Neural progenitor cell (in vitro differentiated cells): ENCODE measurements around the gene HCAR1. TPM values are rescaled to one million over a fixed set of nuclear protein-coding genes. Genes with fewer than 3 reads are reported as not detected.

Source experiments
- DNase-seq: peaks from one replicate; pipeline ENCODE4 v3.0.0-alpha.2; 2016; ENCODE audit warnings: low spot score
- H2AFZ ChIP-seq: fragments of 200-600 bp; sonication (generic); replicated peaks from 2 replicates; pipeline ENCODE4 v1.6.1; 2016; ENCODE audit warnings: antibody characterized with exemption
- H3F3A ChIP-seq: fragments of 200-600 bp; sonication (generic); 2 replicates; pipeline ENCODE4 v1.6.1; 2016; ENCODE audit warnings: antibody characterized with exemption, low read depth
- H3K27ac ChIP-seq: fragments of 200-600 bp; sonication (generic); 2 replicates; pipeline ENCODE4 v1.5.1; 2016; ENCODE audit warnings: mild to moderate bottlenecking
- H3K27me3 ChIP-seq: fragments of 200-600 bp; sonication (generic); 2 replicates; pipeline ENCODE4 v1.6.1; 2016; ENCODE audit warnings: mild to moderate bottlenecking, moderate library complexity
- H3K36me3 ChIP-seq: fragments of 200-600 bp; sonication (generic); 2 replicates; pipeline ENCODE4 v1.5.1; 2016
- H3K4me1 ChIP-seq: fragments of 200-600 bp; sonication (generic); 2 replicates; pipeline ENCODE4 v1.6.1; 2016; ENCODE audit warnings: mixed run types
- H3K4me2 ChIP-seq: fragments of 200-600 bp; sonication (generic); 2 replicates; pipeline ENCODE4 v1.6.1; 2016
- H3K4me3 ChIP-seq: fragments of 200-600 bp; sonication (generic); 2 replicates; pipeline ENCODE4 v1.5.1; 2016
- H3K79me2 ChIP-seq: fragments of 200-600 bp; sonication (generic); 2 replicates; pipeline ENCODE4 v1.6.1; 2016; ENCODE audit warnings: low read depth
- H3K9ac ChIP-seq: fragments of 200-600 bp; sonication (generic); 2 replicates; pipeline ENCODE4 v1.6.1; 2016
- H3K9me3 ChIP-seq: fragments of 200-600 bp; sonication (generic); 2 replicates; pipeline ENCODE4 v1.5.1; 2016; ENCODE audit warnings: low read depth
- H4K20me1 ChIP-seq: fragments of 200-600 bp; sonication (generic); 2 replicates; pipeline ENCODE4 v1.6.1; 2016; ENCODE audit warnings: low read depth
- H3K27ac Mint-ChIP-seq: 3 replicates; pipeline ENCODE4 v1.8.0; 2021; ENCODE audit warnings: mixed read lengths
- H3K27me3 Mint-ChIP-seq: 2 replicates; pipeline ENCODE4 v1.8.0; 2022; ENCODE audit warnings: low read depth, mild to moderate bottlenecking, inconsistent platforms, moderate library complexity, mixed read lengths; ENCODE audit not compliant: insufficient read depth
- H3K36me3 Mint-ChIP-seq: 3 replicates; pipeline ENCODE4 v1.8.0; 2021; ENCODE audit warnings: mixed read lengths
- H3K4me1 Mint-ChIP-seq: 3 replicates; pipeline ENCODE4 v1.8.0; 2021; ENCODE audit warnings: mixed read lengths
- H3K4me3 Mint-ChIP-seq: 3 replicates; pipeline ENCODE4 v1.8.0; 2021; ENCODE audit warnings: mild to moderate bottlenecking, moderate library complexity, mixed read lengths
- H3K9me3 Mint-ChIP-seq: 3 replicates; pipeline ENCODE4 v1.8.0; 2020; ENCODE audit warnings: mixed read lengths
- EZH2 ChIP-seq: fragments of 200-600 bp; sonication (generic); IDR thresholded peaks from 2 replicates; pipeline ENCODE4 v1.6.1; 2017; ENCODE audit warnings: antibody characterized with exemption, mild to moderate bottlenecking, moderate library complexity
- EZH2phosphoT487 ChIP-seq: fragments of 200-600 bp; sonication (generic); IDR thresholded peaks from 2 replicates; pipeline ENCODE4 v1.6.1; 2017; ENCODE audit warnings: antibody characterized with exemption
- total RNA-seq: library from RNA; depleted of rRNA; stranded (reverse); fragments of >200 nt; gene quantifications from 2 replicates; pipeline ENCODE4 v1.2.3, GENCODE V29; 2015; ENCODE audit warnings: low replicate concordance
- TF ChIP-seq, protein P1 (sequence below): fragments of 200-600 bp; sonication (generic); IDR thresholded peaks from 2 replicates; pipeline ENCODE4 v1.5.1; 2017; ENCODE audit warnings: antibody characterized with exemption, mild to moderate bottlenecking

The HCAR1 gene
- total RNA-seq, 1 donor from 2014 or later: not detected

GRCh38 chr12:122747224-122748135 lies 16.8 kb upstream of the HCAR1 start:
- H3K27ac ChIP-seq: no peak overlapping the region
- Mint-ChIP-seq H3K36me3 (no peaks in the 10 kb centered on the region), H3K27me3 (no peaks in the 10 kb centered on the region), H3K27ac (no peak overlapping the region), H3K9me3 (no peaks in the 10 kb centered on the region), H3K4me1 (peaks cover 21% of the 10 kb centered on the region), H3K4me3 (no peak overlapping the region)
- H2AFZ ChIP-seq: no peak overlapping the region
- no peak for DNase-seq
- no peaks in the 10 kb centered on the region for H3K79me2 ChIP-seq
- peaks cover 29% of the 10 kb centered on the region for H3F3A ChIP-seq
- H3K27me3 ChIP-seq: no peaks in the 10 kb centered on the region
- H3K9me3 ChIP-seq: no peaks in the 10 kb centered on the region
- peaks cover 18% of the 10 kb centered on the region for H3K4me1 ChIP-seq
- no peaks in the 10 kb centered on the region for H3K36me3 ChIP-seq
- H3K4me3 ChIP-seq: no peak overlapping the region
- H3K4me2 ChIP-seq: no peak overlapping the region
- TF ChIP-seq EZH2phosphoT487 (no peak), EZH2 (no peak)
- TF ChIP-seq, protein P1, sequence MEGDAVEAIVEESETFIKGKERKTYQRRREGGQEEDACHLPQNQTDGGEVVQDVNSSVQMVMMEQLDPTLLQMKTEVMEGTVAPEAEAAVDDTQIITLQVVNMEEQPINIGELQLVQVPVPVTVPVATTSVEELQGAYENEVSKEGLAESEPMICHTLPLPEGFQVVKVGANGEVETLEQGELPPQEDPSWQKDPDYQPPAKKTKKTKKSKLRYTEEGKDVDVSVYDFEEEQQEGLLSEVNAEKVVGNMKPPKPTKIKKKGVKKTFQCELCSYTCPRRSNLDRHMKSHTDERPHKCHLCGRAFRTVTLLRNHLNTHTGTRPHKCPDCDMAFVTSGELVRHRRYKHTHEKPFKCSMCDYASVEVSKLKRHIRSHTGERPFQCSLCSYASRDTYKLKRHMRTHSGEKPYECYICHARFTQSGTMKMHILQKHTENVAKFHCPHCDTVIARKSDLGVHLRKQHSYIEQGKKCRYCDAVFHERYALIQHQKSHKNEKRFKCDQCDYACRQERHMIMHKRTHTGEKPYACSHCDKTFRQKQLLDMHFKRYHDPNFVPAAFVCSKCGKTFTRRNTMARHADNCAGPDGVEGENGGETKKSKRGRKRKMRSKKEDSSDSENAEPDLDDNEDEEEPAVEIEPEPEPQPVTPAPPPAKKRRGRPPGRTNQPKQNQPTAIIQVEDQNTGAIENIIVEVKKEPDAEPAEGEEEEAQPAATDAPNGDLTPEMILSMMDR: no peak
- no peaks in the 10 kb centered on the region for H4K20me1 ChIP-seq
- no peak overlapping the region for H3K9ac ChIP-seq

- H3K4me1 ChIP-seq: no peaks in the 10 kb centered on the region
- no peak overlapping the region for H3K4me3 Mint-ChIP-seq
- no peaks in the 10 kb centered on the region for H3K9me3 Mint-ChIP-seq
- no peak overlapping the region for H3K9ac ChIP-seq
- no peaks in the 10 kb centered on the region for H4K20me1 ChIP-seq
- no peaks in the 10 kb centered on the region for H3K36me3 ChIP-seq
- TF ChIP-seq EZH2 (no peak), EZH2phosphoT487 (no peak)
- TF ChIP-seq, protein P1: no peak
- H3K4me1 Mint-ChIP-seq: no peaks in the 10 kb centered on the region
- H3K27me3 Mint-ChIP-seq: peaks cover 2% of the 10 kb centered on the region
- no peaks in the 10 kb centered on the region for H3K79me2 ChIP-seq
- H3K4me3 ChIP-seq: no peak overlapping the region
- no peak overlapping the region for H2AFZ ChIP-seq
- H3K36me3 Mint-ChIP-seq: no peaks in the 10 kb centered on the region
- H3F3A ChIP-seq: no peaks in the 10 kb centered on the region
- no peak for DNase-seq
- no peaks in the 10 kb centered on the region for H3K27me3 ChIP-seq
- H3K4me2 ChIP-seq: no peak overlapping the region
- H3K27ac Mint-ChIP-seq: no peak overlapping the region
- no peak overlapping the region for H3K27ac ChIP-seq
- H3K9me3 ChIP-seq: no peaks in the 10 kb centered on the region
These were observed 13.4 kb upstream of the HCAR1 start for GRCh38 chr12:122743895-122744525.

- H2AFZ ChIP-seq: peak overlapping the region; percentile 22
- no peaks in the 10 kb centered on the region for H3F3A ChIP-seq
These were observed 9.7 kb upstream of the HCAR1 start for GRCh38 chr12:122740351-122740750.

More at GRCh38 chr12:122740351-122740750, 9.7 kb upstream of the HCAR1 start:
- Histone ChIP-seq H3K4me1 (no peaks in the 10 kb centered on the region), H3K9ac (no peak overlapping the region), H4K20me1 (no peaks in the 10 kb centered on the region), H3K27me3 (no peaks in the 10 kb centered on the region), H3K27ac (no peak overlapping the region), H3K36me3 (no peaks in the 10 kb centered on the region), H3K79me2 (no peaks in the 10 kb centered on the region), H3K4me3 (no peak overlapping the region), H3K4me2 (no peak overlapping the region), H3K9me3 (no peaks in the 10 kb centered on the region)
- H3K4me3 Mint-ChIP-seq: no peak overlapping the region
- no peak overlapping the region for H3K27ac Mint-ChIP-seq
- H3K36me3 Mint-ChIP-seq: peaks cover 2% of the 10 kb centered on the region
- TF ChIP-seq EZH2phosphoT487: no peak
- DNase-seq: no peak
- H3K4me1 Mint-ChIP-seq: no peaks in the 10 kb centered on the region
- peaks cover 3% of the 10 kb centered on the region for H3K9me3 Mint-ChIP-seq
- H3K27me3 Mint-ChIP-seq: peaks cover 6% of the 10 kb centered on the region
